HEK293 (cell line): Measurements from ENCODE around the gene CLK1.

Experiments used
- HOXD13 ChIP-seq: sonication (generic); formaldehyde crosslinking; IDR thresholded peaks from 2 replicates; pipeline ENCODE4 v1.8.0; 2022; ENCODE audit warnings: missing genetic modification reagents, borderline replicate concordance
- ZBTB44 ChIP-seq: fragments of 450-650 bp; IDR thresholded peaks from 2 replicates; pipeline ENCODE4 v1.5.1; 2018; ENCODE audit warnings: missing biosample characterization, mild to moderate bottlenecking, missing genetic modification characterization
- ZNF621 ChIP-seq: fragments of 450-650 bp; formaldehyde crosslinking; IDR thresholded peaks from 2 replicates; pipeline ENCODE4 v1.5.1; 2017; ENCODE audit warnings: missing biosample characterization, missing genetic modification characterization

GRCh38 chr2:200863782-200864175 lies 679 bp downstream of the CLK1 start:
- TF ChIP-seq HOXD13 (CRISPR knock-in tag) (no peak), ZNF621 (tag by site-specific recombination) (no peak), ZBTB44 (tag by site-specific recombination) (no peak)
